ENCODE measurements around the gene IL17REL.
"Not testable (repeated sequence)": the region's sequence is repeated elsewhere in the genome, so short reads cannot be mapped to it uniquely, and the experiment has no call there.

IL17REL gene

DNA sequence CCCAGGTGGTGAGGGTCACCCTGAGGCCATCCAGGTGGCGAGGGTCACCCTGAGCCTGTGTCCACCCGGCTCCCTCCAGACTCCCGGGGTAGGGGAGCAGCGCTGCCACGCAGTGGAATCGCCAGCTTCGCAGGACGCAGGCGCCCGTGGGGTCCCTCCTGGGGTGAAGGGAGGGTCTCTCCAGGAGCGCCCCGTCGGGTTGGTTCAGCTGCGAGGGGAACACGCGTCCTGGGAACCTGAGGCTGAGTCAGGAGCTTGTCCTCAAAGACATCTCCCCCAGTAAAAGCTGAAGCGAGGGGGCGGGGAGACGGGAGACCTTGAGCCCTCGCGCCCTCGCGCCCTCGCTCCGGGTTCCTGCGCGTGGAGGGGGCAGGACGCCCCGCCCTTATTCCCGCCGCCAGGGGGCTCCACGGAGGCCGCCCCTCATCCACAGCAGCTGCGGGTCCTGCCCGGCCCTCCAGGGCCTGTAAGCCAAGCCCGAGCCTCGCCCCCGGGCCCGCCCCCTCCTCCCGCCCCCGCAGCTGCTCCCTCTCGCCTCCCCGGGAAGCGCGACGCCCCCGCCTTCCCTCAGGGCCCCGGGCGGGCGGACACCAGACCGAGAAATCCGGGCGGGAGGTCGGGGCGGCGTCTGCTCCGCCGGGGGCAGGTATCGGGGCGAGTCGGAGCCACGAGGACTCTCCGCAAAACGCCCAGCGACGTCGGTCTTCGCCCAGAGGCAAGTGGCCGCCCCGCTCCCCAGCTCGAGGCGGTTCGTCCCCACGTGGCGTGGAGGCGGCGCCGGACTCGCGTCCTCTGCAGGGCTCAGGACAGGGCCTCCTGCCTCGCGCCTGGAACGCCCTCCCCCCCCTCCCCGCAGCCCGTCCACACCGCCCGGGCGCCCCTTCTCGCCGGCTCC, 29.2 kb downstream of the IL17REL start:
- peak; percentile 67 for DNase-seq

DNA sequence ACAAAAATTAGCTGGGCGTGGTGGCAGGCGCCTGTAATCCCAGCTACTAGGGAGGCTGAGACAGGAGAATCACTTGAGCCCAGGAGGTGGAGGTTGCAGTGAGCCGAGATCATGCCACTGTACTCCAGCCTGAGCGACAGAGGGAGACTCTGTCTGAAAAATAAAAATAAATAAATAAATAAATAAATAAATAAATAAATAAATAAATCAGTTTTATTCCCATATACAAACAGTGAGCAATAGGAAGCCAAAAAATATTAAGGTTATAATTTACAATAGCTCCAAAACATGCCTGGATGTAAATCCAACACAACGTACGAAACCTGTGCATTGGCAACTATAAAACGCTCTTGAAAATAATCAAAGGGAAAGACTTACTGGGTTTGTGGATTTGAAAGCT, 30.8 kb downstream of the IL17REL start:
- not testable (repeated sequence) for DNase-seq

DNA sequence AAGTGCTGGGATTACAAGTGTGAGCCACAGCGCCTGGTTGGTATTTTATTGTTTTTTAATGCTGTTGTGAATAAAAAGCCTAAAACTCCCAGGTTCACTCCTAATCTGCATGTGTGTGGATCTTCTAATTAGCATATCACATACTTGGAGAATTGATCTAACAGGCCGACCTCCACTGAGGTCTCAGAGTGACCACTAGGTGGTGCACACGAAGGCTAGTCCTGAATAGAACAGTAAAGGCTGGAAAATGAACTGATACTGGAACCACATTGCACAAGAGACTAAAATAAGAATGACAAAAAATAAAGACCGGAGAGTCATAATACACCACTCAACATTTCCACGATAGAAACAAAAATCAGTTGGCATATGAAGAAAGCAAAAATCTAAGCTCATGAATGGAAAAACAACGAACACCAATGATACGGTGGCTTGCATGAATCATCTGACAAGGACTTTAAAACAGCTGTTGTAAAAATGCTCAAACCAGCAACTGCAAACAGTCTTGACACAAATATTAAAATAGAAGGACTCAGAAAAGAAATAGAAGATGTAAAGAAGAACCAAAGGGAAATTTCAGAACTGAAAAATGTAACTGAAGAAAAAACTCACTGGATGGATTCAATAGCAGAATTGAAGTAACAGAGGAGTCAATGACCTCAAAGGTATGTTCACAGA, 32.8 kb downstream of the IL17REL start:
- peak; percentile 54 for DNase-seq

DNA sequence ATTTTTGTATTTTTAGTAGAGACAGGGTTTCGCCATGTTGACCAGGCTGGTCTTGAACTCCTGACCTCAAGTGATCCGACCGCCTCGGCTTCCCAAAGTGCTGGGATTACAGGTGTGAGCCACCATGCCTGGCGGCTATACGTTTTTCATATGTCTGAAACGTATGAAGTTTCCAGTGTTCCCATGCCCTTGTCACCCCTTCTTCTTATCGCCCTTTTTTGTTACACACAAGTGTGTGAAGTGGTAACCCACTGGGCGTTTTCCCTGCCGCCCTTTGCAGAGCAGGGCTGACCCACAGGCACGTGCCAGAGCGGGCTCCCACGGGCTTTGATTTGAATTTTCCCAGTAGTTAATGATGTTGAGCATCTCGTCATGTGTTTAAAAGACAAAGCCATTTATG, 35.0 kb downstream of the IL17REL start:
- no peak for DNase-seq

DNA sequence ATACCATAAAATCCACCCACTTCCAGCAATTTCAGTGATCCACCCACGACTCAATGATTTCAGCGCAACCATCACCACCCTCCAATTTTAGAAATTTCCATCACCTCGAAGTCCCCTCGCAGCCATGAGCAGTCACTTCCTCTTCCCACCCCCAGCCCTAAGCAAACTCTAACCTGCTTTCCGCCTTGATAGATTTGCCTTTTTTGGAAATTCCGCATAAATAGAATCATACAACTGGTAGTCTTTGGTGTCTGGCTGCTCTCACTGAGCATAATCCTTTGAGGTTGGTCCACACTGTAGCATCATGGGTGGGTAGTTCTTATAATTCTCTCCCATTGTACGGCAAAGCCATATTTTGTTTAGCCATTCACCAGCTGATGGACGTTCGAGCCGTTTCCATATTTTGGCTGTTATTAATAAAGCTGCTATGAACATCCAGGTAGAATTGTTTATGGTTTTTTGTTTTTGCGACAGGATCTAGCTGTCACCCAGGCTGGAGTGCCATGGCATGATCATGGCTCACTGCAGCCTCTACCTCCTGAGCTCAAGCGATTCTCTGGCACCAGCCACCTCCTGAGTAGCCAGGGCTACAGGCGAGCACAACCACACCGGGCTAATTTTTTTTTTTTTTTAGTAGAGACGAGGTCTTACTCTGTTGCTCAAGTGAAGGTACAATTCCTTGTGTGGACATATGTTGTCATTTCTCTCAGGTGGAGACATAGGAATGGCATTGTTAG, 36.0 kb downstream of the IL17REL start:
- DNase-seq, result peak; percentile 46

DNA sequence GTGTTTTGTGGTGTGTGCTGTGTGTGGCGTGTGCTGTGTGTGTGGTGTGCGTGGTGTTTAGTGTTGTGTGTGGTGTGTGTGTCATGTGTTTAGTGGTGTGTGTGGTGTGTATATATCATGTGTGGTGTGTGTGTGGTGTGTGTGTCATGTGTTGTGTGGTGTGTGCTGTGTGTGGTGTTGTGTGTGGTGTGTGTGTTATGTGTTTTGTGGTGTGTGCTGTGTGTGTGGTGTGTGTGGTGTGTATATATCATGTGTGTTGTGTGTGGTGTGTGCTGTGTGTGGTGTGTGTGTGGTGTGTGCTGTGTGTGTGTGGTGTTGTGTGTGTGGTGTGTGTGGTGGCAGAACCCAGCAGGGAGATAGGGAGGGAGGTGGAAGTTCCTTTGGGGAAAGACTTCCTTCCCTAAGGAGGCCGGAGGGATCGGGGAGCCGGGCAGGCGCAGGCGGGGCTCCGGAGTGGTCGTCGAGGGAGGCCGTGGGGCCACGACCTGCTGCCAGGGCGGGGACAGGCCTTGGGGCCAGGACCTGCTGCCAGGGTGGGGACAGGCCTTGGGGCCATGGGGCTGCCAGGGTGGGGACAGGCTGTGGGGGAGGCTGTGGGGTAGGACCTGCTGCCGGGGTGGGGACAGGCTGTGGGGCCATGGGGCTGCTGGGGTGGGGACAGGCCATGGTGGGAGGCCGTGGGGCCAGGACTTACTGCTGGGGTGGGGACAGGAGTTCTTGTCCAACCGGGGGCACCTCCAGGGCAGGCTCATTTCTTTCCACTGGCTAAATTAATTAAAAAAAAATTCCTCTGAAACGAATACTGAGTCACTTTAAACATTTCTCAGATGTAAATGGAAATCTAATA, 36.8 kb downstream of the IL17REL start:
- no peak for DNase-seq

DNA sequence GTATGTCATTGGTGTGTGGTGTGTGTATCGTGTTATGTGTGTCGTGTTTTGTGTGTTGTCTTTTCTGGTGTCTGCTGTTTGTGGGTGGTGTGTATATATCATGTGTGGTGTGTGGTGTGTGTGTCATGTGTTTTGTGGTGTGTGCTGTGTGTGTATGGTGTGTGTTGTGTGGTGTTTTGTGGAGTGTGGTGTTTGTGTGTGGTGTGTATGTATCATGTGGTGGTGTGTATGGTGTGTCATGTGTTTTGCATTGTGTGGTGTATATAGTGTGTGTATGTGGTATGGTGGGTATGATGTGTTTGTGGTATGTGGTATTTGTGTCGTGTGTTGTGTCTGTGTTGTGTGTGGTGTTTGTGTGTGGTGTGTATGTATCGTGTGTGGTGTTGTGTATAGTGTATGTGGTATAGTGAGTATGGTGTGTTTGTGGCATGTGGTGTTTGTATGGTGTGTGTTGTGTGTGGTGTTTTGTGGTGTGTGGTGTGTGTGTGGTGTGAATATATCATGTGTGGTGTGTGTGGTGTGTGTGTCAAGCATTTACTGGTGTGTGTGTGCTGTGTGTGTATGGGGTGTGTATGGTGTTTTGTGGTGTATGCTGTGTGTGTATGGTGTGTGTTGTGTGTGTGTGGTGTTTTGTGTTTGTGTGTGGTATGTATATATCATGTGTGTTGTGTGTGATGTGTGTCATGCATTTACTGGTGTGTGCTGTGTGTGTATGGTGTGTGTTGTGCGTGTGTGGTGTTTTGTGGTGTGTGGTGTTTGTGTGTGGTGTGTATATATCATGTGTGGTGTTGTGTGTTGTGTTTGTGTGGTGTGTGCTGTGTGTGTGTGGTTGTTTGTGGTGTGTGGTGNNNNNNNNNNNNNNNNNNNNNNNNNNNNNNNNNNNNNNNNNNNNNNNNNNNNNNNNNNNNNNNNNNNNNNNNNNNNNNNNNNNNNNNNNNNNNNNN, 39.3 kb downstream of the IL17REL start:
- DNase-seq, result no peak

DNA sequence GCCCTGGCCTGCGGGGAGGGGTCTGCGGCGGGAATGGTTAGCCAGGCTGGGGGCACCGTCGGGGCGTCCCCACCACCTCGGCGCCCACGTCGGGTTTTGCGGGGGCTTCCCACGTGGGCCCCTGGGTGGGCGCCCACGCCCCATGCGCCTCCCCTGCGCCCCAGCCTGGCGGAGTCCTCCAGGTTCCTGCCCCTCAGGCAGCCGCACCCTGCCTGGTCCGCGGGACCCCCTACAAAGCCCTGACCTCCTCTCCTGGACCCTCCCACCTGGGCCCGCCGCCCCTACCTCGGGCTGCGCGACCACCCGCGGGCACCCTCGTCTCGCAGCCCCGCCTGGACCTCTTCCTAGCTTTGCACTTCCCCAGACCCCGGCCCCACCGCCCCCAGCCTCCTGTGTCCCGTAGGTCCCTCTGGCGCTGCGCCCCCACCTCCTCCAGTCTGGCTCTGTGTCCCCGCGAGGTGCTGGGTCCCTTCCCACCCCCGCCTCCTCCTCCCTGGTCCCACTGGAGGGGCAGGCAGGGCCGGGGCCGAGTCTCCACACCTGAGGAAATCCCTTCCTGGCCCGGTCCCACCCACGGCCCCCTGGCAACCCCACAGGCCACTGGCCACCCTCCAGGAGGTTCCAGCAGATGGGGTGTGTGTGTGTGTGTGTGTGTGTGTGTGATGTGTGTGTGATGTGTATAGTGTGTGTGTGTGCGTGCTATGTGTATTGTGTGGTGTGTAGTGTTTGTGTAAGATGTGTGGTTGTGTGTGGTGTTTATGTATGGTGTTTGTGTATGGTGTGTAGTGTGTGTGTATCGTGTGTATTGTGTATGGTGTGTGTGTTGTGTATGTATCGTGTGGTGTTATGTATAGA, 40.2 kb downstream of the IL17REL start:
- DNase-seq, result no peak

DNA sequence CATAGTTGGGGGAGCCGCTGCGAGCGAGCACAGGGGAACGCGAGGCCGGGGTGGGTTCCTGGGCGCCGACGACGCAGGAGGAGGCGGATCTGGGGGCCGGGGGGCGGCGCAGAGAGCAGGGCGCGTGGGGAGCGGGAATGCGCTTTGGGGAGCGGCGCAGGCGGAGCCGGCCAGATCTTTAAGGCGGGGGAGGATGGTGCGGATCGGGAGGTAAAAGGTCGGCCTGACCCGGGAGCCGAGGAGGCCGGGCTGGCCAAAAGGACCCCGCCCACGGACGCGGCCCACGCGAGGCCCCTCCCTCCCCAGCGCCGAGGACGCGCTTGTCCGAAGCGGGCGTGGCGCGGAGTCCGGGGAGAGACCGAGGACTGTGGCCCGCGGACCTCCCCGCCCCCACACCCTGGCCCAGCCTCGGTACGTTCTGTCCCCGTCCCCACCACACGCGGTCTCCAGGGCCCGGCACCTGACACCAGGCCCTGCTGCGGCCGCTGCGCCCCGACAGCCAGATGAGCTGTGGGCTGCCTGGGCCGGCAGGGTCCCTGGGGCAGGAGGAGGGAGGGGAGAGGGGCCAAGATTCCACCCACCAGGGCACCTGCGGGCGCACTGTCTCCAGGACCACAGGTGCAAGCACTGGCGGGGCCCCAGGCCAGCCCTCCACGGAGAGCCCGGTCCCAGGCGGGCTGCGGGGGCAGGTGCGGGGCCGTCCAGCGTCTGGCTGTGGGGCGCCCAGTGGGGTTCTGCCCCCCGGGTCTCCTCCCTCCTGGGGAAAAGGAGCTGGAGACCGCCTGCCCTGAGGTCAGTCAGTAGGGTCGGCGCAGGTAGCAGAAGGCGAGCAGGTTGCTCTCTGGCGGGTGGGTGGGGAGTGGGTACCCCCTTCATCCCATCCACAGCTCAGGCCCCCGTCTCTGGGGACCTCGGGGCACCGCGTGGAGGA, 41.1 kb downstream of the IL17REL start:
- peak; percentile 76 for DNase-seq

DNA sequence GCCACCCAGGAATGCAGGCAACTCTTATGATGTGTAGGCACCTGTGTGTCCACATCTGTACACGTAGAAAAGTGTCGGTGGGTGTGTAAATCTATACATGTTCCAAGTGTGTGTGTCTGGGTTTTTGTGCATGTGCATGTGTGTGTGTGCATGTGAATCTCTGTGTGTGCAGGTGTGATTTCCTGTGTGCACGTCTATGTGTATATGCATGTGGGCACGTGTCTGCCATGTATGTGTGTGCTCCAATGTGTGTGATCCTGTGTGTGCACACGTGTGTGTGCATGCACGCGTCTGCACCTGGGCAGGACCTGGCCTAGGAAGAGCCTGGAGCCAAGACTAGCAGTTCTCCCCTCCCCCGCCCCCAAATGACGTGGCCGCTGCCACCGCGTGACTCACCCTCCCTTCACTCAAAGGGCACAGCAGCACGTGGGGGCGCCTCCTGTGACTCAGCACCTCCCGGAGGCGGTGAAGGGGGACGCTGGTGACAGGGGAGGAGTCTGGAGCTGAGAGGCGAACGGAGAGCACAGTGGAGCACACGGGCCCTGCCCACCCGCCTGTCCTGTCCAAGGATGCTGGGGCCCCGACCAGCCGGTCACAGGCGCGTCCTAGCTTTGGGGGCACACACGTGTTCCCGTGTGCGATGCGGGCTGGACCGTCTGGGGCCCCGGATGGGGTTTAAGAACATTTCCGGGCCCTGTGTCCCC, 41.9 kb downstream of the IL17REL start:
- DNase-seq, result peak; percentile 98

DNA sequence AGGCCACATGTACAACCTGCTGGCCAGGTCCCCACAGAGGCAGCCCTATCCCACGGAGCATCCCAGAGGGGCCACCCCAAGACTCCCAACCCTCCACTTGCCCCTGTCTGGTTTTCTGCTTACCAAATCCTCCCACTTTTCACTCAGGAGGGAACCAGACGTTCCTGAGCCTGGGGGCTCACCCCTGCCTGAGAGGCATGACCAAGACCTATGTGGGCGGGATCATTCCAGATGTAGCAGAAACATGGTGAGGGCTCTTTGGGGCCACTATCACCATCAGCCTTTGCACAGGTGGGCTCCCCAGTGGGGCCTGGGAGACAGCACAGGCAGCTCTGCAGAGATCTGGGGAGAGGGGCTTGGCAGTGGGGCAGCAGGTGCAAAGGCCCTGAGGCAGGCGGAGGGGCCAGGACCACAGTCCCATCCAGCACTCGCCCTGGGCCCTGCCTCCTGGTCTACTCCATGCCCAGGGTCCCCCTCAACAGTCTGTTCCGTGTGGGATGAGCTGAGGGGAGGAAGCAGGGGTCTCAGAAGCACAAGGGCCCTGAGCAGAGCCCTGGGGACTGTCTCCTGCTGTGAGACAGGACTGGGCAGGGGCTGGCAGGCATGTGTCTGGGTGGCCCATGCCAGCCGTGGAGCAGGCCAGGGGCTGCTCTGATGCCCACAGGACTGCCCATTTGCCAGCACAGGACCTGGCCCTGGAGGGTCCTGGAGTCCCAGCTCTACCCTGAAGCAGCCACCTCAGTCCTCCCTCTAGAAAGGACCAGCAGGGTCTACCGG, 42.6 kb downstream of the IL17REL start:
- DNase-seq, result no peak

DNA sequence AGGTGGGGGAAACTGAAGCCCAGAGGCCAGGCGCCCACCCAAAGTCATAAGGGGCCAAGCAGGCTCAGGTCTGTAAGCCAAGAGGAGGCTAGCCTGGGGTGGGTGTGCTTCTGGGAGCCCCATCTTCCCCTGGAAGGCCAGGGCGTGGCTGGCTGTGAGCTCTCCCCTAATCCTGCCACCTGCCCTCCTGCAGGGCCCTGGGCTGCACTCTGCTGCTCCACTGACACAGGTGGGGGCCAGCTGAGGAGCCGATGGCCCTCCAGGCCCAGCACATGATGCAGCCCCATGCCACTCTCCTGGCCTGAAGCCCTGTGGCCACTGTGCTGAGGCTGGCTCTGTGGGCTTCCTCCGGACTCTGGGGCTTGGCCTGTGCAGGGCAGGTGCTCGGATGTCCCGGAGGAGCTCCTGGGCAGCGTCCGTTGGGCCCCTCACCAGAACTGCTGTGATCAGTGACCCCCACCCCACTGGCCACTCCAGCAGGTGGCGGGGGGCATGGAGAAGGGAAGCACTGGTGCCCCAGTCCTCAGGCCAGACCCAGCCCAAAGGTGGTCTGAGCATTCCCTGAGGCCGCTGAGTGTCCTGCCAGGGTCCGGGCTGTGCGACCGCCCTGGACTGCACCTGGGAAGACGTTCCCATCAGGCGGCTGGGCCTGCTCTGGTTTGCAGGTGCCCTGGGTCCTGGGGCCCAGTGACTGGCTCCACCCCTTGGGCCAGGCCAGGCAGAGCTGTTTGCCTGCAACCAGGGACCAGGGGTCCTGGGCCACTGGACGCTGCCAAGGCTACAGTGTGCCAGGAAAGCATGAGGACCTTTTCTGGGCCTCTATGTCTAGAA, 43.5 kb downstream of the IL17REL start:
- DNase-seq, result no peak

DNA sequence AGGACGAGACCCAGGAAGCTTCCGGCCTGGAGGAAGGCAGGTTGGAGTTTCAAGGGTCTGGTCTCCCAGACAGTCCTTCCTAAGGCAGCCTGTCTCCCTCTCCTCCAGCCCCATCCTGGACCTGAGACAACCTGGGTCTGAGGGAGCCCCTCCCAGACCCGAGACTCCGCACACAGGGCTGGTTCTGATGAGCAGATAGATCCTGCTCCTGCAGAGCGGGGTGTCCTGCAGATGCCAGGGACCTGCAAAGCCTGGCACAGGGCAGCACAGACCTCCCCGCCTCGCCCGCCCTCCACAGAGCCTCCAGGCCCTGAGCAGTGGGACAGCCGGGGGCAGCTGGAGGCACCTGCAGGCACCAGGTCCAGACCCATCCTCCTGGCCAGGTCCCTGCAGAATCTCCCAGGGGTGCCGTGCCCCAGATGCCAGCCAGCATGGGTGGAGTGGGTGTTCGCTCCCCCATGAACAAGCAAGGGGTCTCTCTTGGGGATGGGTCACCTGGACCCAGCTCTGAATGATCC, 44.2 kb downstream of the IL17REL start:
- no peak for DNase-seq

DNA sequence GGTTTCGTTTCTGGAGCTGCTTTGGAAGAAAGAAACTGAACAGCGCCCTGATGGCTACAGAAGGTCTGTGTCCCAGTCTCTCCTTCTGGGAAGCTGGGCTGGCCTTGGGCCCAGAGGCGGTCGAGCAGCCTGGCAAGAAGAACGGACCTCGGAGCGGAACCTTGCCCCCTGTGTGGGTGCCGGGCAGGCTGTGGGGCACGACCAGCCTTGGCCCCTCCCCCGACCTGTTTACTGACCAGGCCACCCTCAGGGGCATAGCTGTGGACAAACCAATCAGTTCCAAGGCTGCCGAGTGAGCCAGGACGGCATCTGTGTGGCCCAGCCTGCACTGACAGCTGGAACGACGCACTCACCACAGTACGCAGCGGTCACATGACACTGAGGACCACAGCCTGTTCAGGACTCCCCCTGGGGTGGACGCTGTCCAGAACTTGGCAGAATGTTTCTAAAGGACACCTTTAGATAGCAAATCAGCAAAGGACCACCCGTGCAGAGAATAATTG, 44.8 kb downstream of the IL17REL start:
- DNase-seq, result no peak

DNA sequence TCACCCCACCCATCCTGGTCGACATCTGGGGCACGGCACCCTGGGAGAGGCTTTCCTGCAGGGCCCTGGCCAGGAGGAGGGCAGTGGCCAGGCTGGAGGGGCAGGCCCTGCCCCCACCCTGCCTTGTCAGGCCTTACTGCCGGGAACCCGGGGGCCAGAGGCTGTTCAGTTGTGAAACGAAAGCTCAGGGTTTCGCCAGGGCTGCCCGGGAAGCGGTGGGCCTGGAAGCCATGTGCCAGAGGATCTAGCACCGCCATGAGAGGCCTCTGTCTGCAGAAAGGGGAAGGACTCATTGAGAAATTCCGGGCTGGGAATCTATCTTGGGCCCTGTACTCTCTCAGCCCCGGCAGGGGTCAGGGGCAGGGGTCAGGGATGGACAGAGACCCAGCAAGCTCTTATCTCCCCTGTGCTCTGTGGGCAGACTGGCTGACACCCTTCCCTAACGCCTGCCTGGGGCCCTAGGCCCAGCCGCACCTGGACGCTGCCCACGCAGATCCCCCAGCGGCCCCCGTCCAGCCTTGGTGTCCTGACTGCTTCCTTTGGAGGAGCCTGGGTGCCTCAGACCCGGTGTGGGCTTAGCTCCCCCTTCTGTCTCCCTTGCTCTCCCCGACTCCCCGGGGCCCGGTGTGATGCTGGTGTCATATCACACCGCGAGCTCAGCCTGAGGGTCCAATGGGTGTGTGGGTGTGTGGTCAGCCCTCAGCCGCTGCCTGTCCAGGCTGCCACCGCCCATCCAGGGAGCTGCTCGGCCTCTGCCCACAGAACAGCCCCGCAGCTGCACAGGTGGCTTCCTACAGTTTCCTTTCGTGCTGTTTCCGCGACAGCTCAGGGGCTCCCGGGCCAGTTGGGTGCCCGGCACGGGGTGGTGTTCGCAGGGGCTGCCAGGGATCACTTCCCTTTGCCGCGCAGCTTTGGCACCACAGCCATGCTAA, 45.5 kb downstream of the IL17REL start:
- DNase-seq, result no peak
